Testis (tissue), 3 donors: ENCODE data around the gene CENPS. TPM values are rescaled to one million over a fixed set of nuclear protein-coding genes. Genes with fewer than 3 reads are reported as not detected.

Experiments
- DNase-seq: peaks from one replicate; pipeline ENCODE4 v3.0.0-alpha.2; 2019
- H3K27ac ChIP-seq, 2 donors: fragments of 200-600 bp; sonication (generic); one replicate each; pipeline ENCODE4 v1.5.1; 2019
- H3K27me3 ChIP-seq: fragments of 200-600 bp; sonication (generic); one replicate; pipeline ENCODE4 v1.5.1; 2019
- H3K36me3 ChIP-seq: fragments of 200-600 bp; sonication (generic); one replicate; pipeline ENCODE4 v1.5.1; 2017; ENCODE audit warnings: low read depth; ENCODE audit errors: missing control alignments
- H3K4me1 ChIP-seq: fragments of 200-600 bp; sonication (generic); one replicate; pipeline ENCODE4 v1.5.1; 2019
- H3K4me3 ChIP-seq, 2 donors: fragments of 200-600 bp; sonication (generic); one replicate each; pipeline ENCODE4 v1.5.1; 2017 to 2019
- H3K9me3 ChIP-seq: fragments of 200-600 bp; sonication (generic); one replicate; pipeline ENCODE4 v1.5.1; 2017
- CTCF ChIP-seq, 3 experiments: fragments of 450-650 bp in 2 of 3; fragments of 200-600 bp in 1 of 3; sonication (generic) in 1 of 3; IDR thresholded peaks; one replicate each; pipeline ENCODE4 v1.5.1; 2016 to 2019; ENCODE audit warnings: antibody characterized with exemption in 3 of 3, mild to moderate bottlenecking in 2 of 3, moderate library complexity in 1 of 3
- POLR2A ChIP-seq: fragments of 450-650 bp; IDR thresholded peaks from one replicate; pipeline ENCODE4 v1.6.1; 2017; ENCODE audit warnings: antibody characterized with exemption, mild to moderate bottlenecking, moderate library complexity
- WGBS, 2 donors: methylation state at CpG; one replicate each; pipeline ENCODE4 v1.1.5; 2018; 5-methylcytosine and 5-hydroxymethylcytosine counted together
- intact Hi-C: fragments of 100-400 bp; cut with DNase I; formaldehyde crosslinking; loops from one replicate; pipeline ENCODE4 v1.15.1; 2023; ENCODE audit warnings: low total_unique reads
- polyA plus RNA-seq: library from polyadenylated mRNA; stranded (reverse); fragments of 350-450 nt; fragmentation: Illumina TruSeq; extraction: RNeasy Lipid Tissue Mini Kit (QIAGEN cat#74804); gene quantifications from one replicate; pipeline ENCODE4 v1.2.3, GENCODE V29; 2014; ENCODE audit warnings: low read depth, low replicate concordance; ENCODE audit not compliant: insufficient read depth
- total RNA-seq, 2 donors: library from RNA; depleted of rRNA; stranded (reverse); fragments of >200 nt; gene quantifications; one replicate each; pipeline ENCODE4 v1.2.3, GENCODE V29; 2016

CENPS gene
- total and polyA plus RNA-seq, 3 donors from 2014 or later = 26.4 to 125 (median 49.6) TPM

DNA sequence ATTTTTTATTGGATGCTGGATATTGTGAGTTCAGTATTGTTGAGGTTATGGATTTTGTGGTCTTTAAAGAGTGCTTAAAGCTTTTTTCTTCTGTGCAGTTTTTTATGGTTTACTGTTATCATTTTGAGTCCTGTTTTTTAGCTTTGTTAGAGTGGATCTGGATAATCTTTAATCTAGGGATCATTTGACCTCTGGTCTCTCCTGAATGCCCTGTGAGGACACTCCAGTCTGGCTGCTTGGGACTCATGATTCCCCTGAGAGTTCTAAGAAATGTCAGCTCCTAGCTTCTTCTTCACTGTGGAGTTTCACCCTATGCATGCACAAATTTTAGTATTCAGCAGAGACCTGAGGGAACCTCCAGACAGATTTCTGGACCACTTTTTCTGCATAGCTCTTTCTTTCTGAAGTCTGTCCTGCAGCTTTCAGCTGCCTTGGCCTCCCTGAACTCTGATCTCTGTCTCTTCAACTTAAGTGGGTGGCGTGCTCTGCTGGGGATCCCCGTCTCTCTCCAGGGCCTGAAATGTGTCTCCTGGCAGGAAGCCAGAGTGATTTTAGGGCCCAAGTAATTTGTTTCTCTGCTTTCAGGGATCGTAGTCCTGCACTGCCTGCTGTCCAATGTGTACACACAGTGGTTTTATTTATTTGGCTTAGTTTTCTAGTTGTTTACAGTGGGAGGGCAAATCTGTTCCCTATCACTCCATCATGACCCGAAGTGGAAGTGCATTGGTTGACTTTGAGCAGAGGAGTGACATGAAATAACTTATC, 59.2 kb downstream of the CENPS start:
- H3K27ac ChIP-seq = no peak overlapping the region
- H3K9me3 ChIP-seq = no peaks in the 10 kb centered on the region
- no peaks in the 10 kb centered on the region for H3K27me3 ChIP-seq
- 30 to 37% methylated on average over 4 of the region's 4 CpGs for WGBS, 2 donors
- peaks cover 1% of the 10 kb centered on the region for H3K4me1 ChIP-seq
- H3K36me3 ChIP-seq = no peaks in the 10 kb centered on the region
- intact Hi-C loops = no loop called here
- no peak for TF ChIP-seq CTCF (IDR thresholded peaks at IDR 0.05)
- no peak for TF ChIP-seq POLR2A
- no peak overlapping the region for H3K4me3 ChIP-seq
- DNase-seq = no peak

DNA sequence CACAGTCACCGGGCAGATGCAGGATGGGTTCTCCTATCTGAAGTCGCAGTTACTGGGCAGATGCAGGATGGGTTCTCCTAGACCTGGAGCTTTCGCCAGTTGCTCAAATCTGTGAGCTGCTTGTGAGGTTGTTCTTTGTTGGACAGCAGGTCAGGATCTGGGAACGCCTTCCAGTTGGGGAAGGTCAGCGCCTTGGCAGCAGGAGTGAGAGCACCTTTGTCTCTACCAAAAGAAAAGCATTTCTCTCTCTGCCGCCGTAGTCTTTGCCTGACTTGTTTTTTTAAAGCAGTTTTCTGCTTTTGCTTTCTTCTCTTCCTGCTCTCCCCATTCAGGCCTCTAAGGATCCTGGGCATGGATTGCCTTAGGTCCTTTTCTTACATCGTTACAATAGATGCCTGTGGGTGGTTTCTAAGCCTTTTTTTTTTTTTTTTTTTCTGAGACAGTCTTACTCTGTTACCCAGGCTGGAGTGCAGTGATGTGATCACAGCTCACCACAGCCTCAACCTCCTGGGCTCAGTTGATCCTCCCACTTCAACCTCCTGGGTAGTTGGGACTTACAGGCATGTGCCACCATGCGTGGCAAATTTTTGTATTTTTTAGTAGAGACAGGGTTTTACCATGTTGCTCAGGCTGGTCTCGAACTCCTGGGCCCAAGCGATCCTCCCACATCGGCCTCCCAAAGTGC, 60.2 kb downstream of the CENPS start:
- H3K4me1 ChIP-seq = peaks cover 9% of the 10 kb centered on the region
- DNase-seq = no peak
- 65 to 70% methylated on average over 12 of the region's 12 CpGs for WGBS, 2 donors
- intact Hi-C loops = no loop called here
- no peak overlapping the region for H3K4me3 ChIP-seq
- no peaks in the 10 kb centered on the region for H3K36me3 ChIP-seq
- TF ChIP-seq POLR2A = no peak
- TF ChIP-seq CTCF (IDR thresholded peaks at IDR 0.05) = no peak
- no peaks in the 10 kb centered on the region for H3K9me3 ChIP-seq
- no peak overlapping the region for H3K27ac ChIP-seq
- no peaks in the 10 kb centered on the region for H3K27me3 ChIP-seq

Other genes starting within 250 kb of the CENPS start
- gene KIF1B, start 219.9 kb upstream of the CENPS start, total RNA-seq = 100 to 1,000 TPM in 1 of 2 donors, 10 to 100 TPM in 1; 71.2 to 119 TPM
- 64.5 TPM for gene KIF1B, start 219.9 kb upstream of the CENPS start, polyA plus RNA-seq
- 100 to 1,000 TPM; 209 to 241 TPM for gene PGD, start 31.4 kb upstream of the CENPS start, total RNA-seq
- 208 TPM for gene PGD, start 31.4 kb upstream of the CENPS start, polyA plus RNA-seq
- 1 to 10 TPM in 1 of 2 donors, under 1 TPM in 1; 0.62 to 1.4 TPM for gene CORT, start 19.6 kb downstream of the CENPS start, total RNA-seq
- gene CORT, start 19.6 kb downstream of the CENPS start, polyA plus RNA-seq = 0.98 TPM
- gene DFFA, start 42.1 kb downstream of the CENPS start, total RNA-seq = 10 to 100 TPM; 31.1 to 34.9 TPM
- 27.3 TPM for gene DFFA, start 42.1 kb downstream of the CENPS start, polyA plus RNA-seq
- gene PEX14, start 44.5 kb downstream of the CENPS start, total RNA-seq = 10 to 100 TPM; 30.3 to 39.8 TPM
- 28.6 TPM for gene PEX14, start 44.5 kb downstream of the CENPS start, polyA plus RNA-seq